BE2C (cell line): ENCODE measurements around the gene SPATA24. TPM values are rescaled to one million over a fixed set of nuclear protein-coding genes. Genes with fewer than 3 reads are reported as not detected.

Experiments
- DNase-seq: peaks from one replicate; pipeline ENCODE4 v3.0.0-alpha.2; 2020
- H3K27me3 ChIP-seq: fragments of 250-450 bp; sonication (Bioruptor Pico); 2 replicates; pipeline ENCODE4 v1.5.1; 2020; ENCODE audit warnings: mild to moderate bottlenecking
- H3K36me3 ChIP-seq: fragments of 250-450 bp; sonication (Bioruptor Pico); 2 replicates; pipeline ENCODE4 v1.5.1; 2020; ENCODE audit warnings: mild to moderate bottlenecking
- H3K4me1 ChIP-seq: fragments of 250-450 bp; sonication (Bioruptor Pico); 2 replicates; pipeline ENCODE4 v1.5.1; 2020
- H3K4me3 ChIP-seq: 2 replicates; pipeline ENCODE4 v1.5.1; 2011; ENCODE audit warnings: low read depth, low read length
- H3K9me3 ChIP-seq: fragments of 250-450 bp; sonication (Bioruptor Pico); 2 replicates; pipeline ENCODE4 v1.5.1; 2020
- polyA plus RNA-seq: library from polyadenylated mRNA; unstranded; fragments of >200 nt; gene quantifications from one replicate; pipeline ENCODE4 v1.2.1, GENCODE V29; 2012; ENCODE audit warnings: low read depth, missing spikeins; ENCODE audit not compliant: insufficient read length, insufficient read depth
- TF ChIP-seq, protein P1 (sequence below): IDR thresholded peaks from 2 replicates; pipeline ENCODE4 v1.5.1; 2012; ENCODE audit warnings: mild to moderate bottlenecking, low read depth, low read length

SPATA24 gene, protein sequence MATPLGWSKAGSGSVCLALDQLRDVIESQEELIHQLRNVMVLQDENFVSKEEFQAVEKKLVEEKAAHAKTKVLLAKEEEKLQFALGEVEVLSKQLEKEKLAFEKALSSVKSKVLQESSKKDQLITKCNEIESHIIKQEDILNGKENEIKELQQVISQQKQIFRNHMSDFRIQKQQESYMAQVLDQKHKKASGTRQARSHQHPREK
- polyA plus RNA-seq, result 4.8 TPM

DNA sequence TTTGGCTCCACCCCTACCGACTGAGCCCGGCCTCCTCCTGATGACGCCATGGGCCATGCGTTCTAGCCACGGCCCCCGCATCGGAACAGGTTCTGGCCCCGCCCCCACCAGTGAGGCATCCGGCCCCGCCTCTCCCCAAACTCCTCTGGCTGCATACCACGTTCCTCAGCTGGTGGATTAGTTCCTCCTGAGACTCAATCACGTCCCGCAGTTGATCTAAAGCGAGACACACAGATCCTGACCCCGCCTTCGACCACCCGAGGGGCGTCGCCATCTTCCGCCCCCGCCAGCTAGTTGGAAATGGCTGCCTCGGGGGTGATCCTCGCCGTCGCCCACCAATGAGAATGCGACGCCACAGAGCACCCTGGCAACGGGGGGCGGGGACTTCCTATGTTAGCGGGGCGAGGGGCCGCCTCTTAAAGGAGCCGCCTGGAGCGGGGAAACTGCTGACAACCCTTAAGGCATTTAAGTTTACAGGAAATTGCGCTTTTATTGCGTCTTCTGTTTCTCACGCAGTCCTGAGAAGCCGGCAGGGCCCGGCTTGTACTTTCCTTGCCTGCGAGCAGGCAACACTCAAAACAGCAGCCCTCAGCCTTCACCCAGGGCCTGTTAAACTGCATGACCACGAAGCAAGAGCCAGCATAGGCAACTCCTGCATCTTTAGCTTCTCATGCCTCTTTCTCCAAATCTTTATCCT is at the start of gene SPATA24:
SPATA24 (minus strand) TSS at position 303 of the 697 bp plus-strand sequence; CDS start at position 274, 29 bp downstream.
- peaks cover 4% of the 10 kb centered on the region for H3K4me1 ChIP-seq
- TF ChIP-seq, protein P1, sequence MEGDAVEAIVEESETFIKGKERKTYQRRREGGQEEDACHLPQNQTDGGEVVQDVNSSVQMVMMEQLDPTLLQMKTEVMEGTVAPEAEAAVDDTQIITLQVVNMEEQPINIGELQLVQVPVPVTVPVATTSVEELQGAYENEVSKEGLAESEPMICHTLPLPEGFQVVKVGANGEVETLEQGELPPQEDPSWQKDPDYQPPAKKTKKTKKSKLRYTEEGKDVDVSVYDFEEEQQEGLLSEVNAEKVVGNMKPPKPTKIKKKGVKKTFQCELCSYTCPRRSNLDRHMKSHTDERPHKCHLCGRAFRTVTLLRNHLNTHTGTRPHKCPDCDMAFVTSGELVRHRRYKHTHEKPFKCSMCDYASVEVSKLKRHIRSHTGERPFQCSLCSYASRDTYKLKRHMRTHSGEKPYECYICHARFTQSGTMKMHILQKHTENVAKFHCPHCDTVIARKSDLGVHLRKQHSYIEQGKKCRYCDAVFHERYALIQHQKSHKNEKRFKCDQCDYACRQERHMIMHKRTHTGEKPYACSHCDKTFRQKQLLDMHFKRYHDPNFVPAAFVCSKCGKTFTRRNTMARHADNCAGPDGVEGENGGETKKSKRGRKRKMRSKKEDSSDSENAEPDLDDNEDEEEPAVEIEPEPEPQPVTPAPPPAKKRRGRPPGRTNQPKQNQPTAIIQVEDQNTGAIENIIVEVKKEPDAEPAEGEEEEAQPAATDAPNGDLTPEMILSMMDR, result no peak
- DNase-seq, result peak; percentile 98
- no peaks in the 10 kb centered on the region for H3K9me3 ChIP-seq
- H3K27me3 ChIP-seq, result no peaks in the 10 kb centered on the region
- H3K36me3 ChIP-seq, result no peaks in the 10 kb centered on the region
- peak within 1 kb of the TSS; percentile 78 for H3K4me3 ChIP-seq

DNA sequence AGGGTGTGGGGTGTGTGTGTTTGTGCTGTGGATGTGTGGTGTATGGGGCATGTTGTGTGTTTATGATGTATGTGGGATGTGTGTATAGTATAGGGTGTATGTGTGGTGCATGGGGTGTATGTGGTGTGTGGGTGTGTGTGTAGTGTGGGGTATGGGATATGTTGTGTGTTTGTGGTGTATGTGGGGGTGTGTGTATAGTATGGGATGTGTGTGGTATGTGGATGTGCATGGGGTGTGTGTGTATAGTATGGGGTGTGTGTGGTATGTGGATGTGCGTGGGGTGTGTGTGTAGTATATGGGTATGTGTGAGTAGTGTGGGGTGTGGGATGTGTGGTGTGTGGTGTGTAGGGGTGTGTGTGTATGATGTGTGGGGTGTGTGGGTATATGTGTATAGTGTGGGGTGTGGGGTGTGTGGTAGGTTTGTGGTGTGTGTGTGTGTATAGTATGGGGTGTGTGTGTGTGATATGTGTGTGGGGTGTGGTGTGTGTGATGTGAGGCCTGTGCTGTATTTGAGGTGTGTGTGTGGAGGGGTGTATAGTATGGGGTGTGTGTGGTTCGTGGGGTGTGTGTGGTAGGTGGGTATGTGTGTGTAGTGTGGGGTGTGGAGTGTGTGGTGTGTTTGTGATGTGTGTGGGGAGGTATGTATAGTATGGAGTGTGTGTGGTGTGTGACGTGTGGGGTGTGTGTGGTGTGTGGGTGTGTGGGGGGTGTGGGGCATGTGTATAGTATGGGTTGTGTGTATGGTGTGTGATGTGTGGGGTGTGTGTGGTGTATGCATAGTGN is 48.2 kb upstream of the SPATA24 start:
- DNase-seq, result no peak
- H3K4me1 ChIP-seq, result no peaks in the 10 kb centered on the region
- no peak overlapping the region for H3K4me3 ChIP-seq
- TF ChIP-seq, protein P1, result no peak
- peaks cover 5% of the 10 kb centered on the region; the same call in 1 of the 2 replicates for H3K9me3 ChIP-seq
- H3K27me3 ChIP-seq, result no peaks in the 10 kb centered on the region
- H3K36me3 ChIP-seq, result no peaks in the 10 kb centered on the region

DNA sequence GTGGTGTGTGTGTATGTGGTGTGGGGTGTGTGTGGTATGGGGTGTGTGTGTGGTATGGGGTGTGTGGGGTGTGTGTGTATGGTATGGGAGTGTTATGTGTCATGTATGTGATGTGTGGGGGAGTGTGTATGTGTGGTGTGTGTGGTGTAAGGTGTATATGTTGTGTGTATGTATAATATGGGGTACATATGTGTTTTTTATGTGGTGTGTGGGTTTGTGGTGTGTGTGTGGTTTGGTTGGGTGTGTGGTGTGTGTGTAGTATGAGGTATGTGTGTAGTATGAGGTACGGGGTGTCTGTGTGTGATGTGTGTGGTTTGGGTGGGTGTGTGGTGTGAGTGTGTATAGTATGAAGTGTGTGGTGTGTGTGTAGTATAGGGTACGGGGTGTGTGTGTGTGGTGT is 47.3 kb upstream of the SPATA24 start:
- no peaks in the 10 kb centered on the region for H3K27me3 ChIP-seq
- no peak for DNase-seq
- no peaks in the 10 kb centered on the region for H3K36me3 ChIP-seq
- no peaks in the 10 kb centered on the region for H3K4me1 ChIP-seq
- H3K4me3 ChIP-seq, result no peak overlapping the region
- TF ChIP-seq, protein P1, result no peak
- peaks cover 5% of the 10 kb centered on the region; the same call in 1 of the 2 replicates for H3K9me3 ChIP-seq

DNA sequence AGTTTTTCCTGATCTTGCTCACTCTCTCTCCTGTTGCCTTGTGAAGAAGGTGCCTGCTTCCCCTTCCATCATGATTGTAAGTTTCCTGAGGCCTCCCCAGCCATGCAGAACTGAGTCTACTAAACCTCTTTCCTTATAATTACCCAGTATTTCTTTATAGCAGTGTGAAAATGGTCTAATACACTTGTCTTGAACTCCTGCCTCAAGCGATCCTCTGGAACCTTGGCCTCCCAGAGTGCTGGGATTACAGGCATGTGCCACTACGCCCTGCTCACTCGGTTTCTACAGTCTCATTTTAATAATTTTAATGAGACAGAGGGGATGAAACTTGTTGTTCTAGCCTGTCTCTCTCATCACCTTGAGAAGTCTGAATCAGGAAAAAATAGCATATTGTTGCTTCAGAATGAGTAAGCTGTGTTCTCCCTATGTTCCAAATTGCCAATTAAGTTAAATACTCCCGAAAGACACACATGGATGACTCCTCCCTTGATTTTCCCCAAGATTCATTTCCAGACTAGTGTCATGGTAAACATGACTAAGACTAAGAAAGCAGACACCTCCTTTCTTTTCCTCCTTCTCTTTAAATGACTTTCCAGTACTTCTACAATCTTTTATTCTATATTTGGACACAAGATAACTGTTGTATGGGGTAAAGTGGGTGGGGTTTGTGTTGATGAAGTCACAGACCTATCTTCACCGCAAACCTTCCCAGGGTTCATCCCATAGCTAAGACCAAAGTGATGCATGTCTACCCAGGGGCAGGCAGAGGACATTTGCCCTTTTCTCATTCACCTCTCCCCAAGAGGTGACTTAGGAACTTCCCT is 43.3 kb upstream of the SPATA24 start:
- DNase-seq, result no peak
- peaks cover 4% of the 10 kb centered on the region; the same call in 1 of the 2 replicates for H3K9me3 ChIP-seq
- H3K27me3 ChIP-seq, result no peaks in the 10 kb centered on the region
- no peak overlapping the region for H3K4me3 ChIP-seq
- no peaks in the 10 kb centered on the region for H3K36me3 ChIP-seq
- TF ChIP-seq, protein P1, result no peak
- H3K4me1 ChIP-seq, result no peaks in the 10 kb centered on the region

DNA sequence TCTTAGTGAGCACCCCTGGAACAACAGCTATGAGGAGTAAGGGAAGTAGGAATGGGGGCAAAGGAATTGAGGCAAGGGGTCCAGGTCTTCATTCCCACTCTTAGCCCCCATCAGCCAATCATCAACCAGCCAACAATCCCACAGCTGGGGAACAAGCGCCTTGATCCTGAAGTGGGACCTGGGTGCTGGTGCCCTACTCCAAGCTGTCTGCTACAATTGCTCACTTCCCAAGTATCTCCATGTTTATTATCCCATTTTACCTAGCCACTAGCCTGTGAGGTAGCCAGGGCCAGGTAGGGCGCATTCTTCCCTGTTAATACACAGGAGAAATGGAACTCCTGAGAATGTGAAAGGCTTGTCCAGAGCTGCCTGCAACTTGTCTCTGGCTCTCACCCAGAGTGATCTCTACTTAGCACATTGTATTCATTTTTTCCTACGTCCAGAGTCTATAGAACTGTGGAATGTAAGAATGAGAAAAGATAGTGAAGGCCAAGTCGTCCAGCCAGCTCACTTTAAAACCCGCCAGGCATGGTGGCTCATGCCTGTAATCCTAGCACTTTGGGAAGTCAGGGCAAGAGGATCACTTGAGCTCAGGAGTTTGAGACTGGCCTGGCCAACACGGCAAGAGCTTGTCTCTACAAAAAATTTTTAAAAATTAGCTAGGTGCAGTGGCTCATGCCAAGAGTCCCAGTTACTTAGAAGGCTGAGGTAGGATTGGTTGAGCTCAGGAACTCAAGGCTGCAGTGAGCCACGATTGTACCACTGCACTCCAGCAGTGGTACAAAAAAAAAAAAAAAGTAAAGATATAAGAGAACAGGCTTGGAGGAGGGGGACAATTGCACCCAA is 41.7 kb upstream of the SPATA24 start:
- Histone ChIP-seq H3K4me3 (no peak overlapping the region), H3K9me3 (no peaks in the 10 kb centered on the region), H3K4me1 (no peaks in the 10 kb centered on the region), H3K27me3 (no peaks in the 10 kb centered on the region), H3K36me3 (no peaks in the 10 kb centered on the region)
- TF ChIP-seq, protein P1, result no peak
- DNase-seq, result no peak
